ENCODE measurements around the gene PLEKHJ1. TPM values are rescaled to one million over a fixed set of nuclear protein-coding genes. Genes with fewer than 3 reads are reported as not detected.
A peak's percentile ranks its signal among the peaks of the same experiment; 100 is the strongest.

Gene PLEKHJ1
- total RNA-seq (2011; cell fraction: chromatin; rRNA removed; ENCODE audit: low replicate concordance), result 32.2 and 114 TPM in 2 replicates
- total RNA-seq (2011; cell fraction: nucleolus; rRNA removed), result 171 and 174 TPM in 2 replicates
- total RNA-seq (2011; cell fraction: nucleoplasm; rRNA removed), result 85.7 and 89.1 TPM in 2 replicates
- total RNA-seq (2014; rRNA removed) (176 and 229 TPM in 2 replicates), total RNA-seq (2014; rRNA removed; fragmentation: Illumina TruSeq; extraction: Trizol) (55.6 and 55.7 TPM in 2 replicates), total RNA-seq (2015; rRNA removed; fragmentation: Illumina TruSeq; extraction: Trizol) (63.9 and 65.6 TPM in 2 replicates), total RNA-seq (2021) (127 and 140 TPM in 2 replicates), polyA plus RNA-seq (2011; rRNA removed) (65.9 and 80.2 TPM in 2 replicates), polyA plus RNA-seq (2014; fragmentation: Illumina TruSeq; extraction: Trizol) (45.9 and 72.0 TPM in 2 replicates), polyA plus RNA-seq (2014; fragmentation: Nextera tagmentation; extraction: Ambion mirVana) (1 to 10 TPM; 1.5 to 6.8 TPM), polyA plus RNA-seq (2014; rRNA removed) (188 and 193 TPM in 2 replicates), polyA minus RNA-seq (2011; rRNA and poly(A)+ RNA removed) (12.0 and 14.7 TPM in 2 replicates), Bru-seq, nascent RNA (percentile 77 among the genes with signal in this experiment), BruChase-seq, experiment 1, labeled RNA remaining after a 2-hour chase (percentile 80 among the genes with signal in this experiment), BruChase-seq, experiment 2, labeled RNA remaining after a 6-hour chase (percentile 79 among the genes with signal in this experiment)
- 131 and 202 TPM in 2 replicates for polyA plus RNA-seq (2011; cell fraction: cytosol; rRNA removed)
- polyA plus RNA-seq (2011; cell fraction: nucleus; rRNA removed), result 161 and 204 TPM in 2 replicates
- polyA plus RNA-seq (2012), result 127 and 153 TPM in 2 replicates
- polyA minus RNA-seq (2011; cell fraction: cytosol; rRNA and poly(A)+ RNA removed), result 24.0 and 24.1 TPM in 2 replicates
- polyA minus RNA-seq (2011; cell fraction: nucleus; rRNA and poly(A)+ RNA removed), result 31.9 and 32.4 TPM in 2 replicates
- long read RNA-seq, experiment 1, transcript PLEKHJ1-204 (4 exons, 935 nt), result minor isoform, 6 of 308 reads
- long read RNA-seq, experiment 1, transcript PLEKHJ1-201 (6 exons, 1,206 nt), result major isoform, 207 of 308 reads
- long read RNA-seq, experiment 1, transcript PLEKHJ1-206 (5 exons, 1,311 nt), result minor isoform, 16 of 308 reads
- long read RNA-seq, experiment 1, transcript PLEKHJ1-213 (5 exons, 1,092 nt), result minor isoform, 9 of 308 reads
- long read RNA-seq, experiment 1, partial matches to known transcripts, result 10 of 308 reads
- long read RNA-seq, experiment 1, other reads (novel, unspliced or antisense), result 50 of 308 reads
- long read RNA-seq, experiment 2, transcript PLEKHJ1-201 (6 exons, 1,206 nt), result major isoform, 90 of 142 reads
- long read RNA-seq, experiment 2, partial matches to known transcripts, result 11 of 142 reads
- long read RNA-seq, experiment 2, other reads (novel, unspliced or antisense), result 33 of 142 reads
- long read RNA-seq, experiment 3, transcript PLEKHJ1-201 (6 exons, 1,206 nt), result major isoform, 134 of 158 reads
- long read RNA-seq, experiment 3, transcript PLEKHJ1-206 (5 exons, 1,311 nt), result minor isoform, 6 of 158 reads
- long read RNA-seq, experiment 3, partial matches to known transcripts, result 1 of 158 reads
- long read RNA-seq, experiment 3, other reads (novel, unspliced or antisense), result 14 of 158 reads

- intact Hi-C loops (cut with micrococcal nuclease) (loop anchor here (1.0 to 2.0 kb wide), 4 partner anchors 26 to 155 kb away; no protein-coding TSS in a partner anchor), in situ Hi-C loops (cut with MboI) (loop anchor here (5.0 to 10.0 kb wide), 3 partner anchors 36 to 161 kb away; no protein-coding TSS in a partner anchor)
- ATAC-seq, result peak; percentile 83
- Histone ChIP-seq H3K9me1 (ENCODE audit: control insufficient read depth, insufficient read depth, low read length) (peaks cover 17% of the 10 kb centered on the region), H3K4me3 (peak within 1 kb of the TSS; percentile 97), H3K27ac (ENCODE audit: extremely low read depth, low read depth, low read length) (peak within 1 kb of the TSS; percentile 98), H3K4me1 (replicated peaks in 1 of 2; ENCODE audit: control insufficient read depth in 2 of 2, insufficient read depth in 2 of 2, low read length in 2 of 2) (peaks cover 28 to 71% of the 10 kb centered on the region in 2 experiments), H3K9ac (ENCODE audit: insufficient read depth in 1 of 2, low read depth in 2 of 2, low read length in 2 of 2) (peak within 1 kb of the TSS; percentile 90 to 98), H3K9me3 (replicated peaks; ENCODE audit: control insufficient read depth, insufficient read depth, low read depth, low read length) (no peaks in the 10 kb centered on the region), H3K4me2 (ENCODE audit: insufficient read depth, low read length) (peak within 1 kb of the TSS; percentile 94), H2AFZ (ENCODE audit: low read depth, low read length) (peak within 1 kb of the TSS; percentile 99), H4K20me1 (replicated peaks; ENCODE audit: control insufficient read depth, insufficient read depth, low read length) (peaks cover 48% of the 10 kb centered on the region), H3K79me2 (ENCODE audit: control insufficient read depth, insufficient read depth, low read length) (peaks cover 88% of the 10 kb centered on the region), H3K36me3 (ENCODE audit: control insufficient read depth, insufficient read depth, low read length) (peaks cover 57% of the 10 kb centered on the region; the same call in 2 of the 3 replicates), H3K27me3 (ENCODE audit: control insufficient read depth in 2 of 2, insufficient read depth in 2 of 2, low read length in 2 of 2) (no peaks in the 10 kb centered on the region)
- WGBS (ENCODE audit: insufficient coverage, low coverage, missing lambda C conversion rate), result 2% methylated on average over 49 of the region's 80 CpGs
- BruUV-seq (replicated peaks), result no TSS peak
- FAIRE-seq, result peak; percentile 94
- DNase-seq (ENCODE audit: extremely low read depth in 1 of 4, low spot score in 3 of 4), result peak; percentile 95 to 98 (median 98)
- POLR2A ChIA-PET, result interaction anchor here (0.6 to 4.8 kb wide), 12 partner anchors 10 to 649 kb away, joined by 3 to 86 read pairs (median 4); no protein-coding TSS in a partner anchor
- CTCF ChIA-PET (ENCODE audit: low intra/inter-chr PET ratio), result interaction anchor here (0.6 to 1.5 kb wide), 6 partner anchors 28 to 375 kb away, joined by 3 to 6 read pairs (median 4); no protein-coding TSS in a partner anchor
- no peak for TF ChIP-seq MTF1 (CRISPR knock-in tag; IDR thresholded peaks at IDR 0.05; ENCODE audit: borderline replicate concordance)
- TF ChIP-seq RHOXF2B (CRISPR knock-in tag; conservative IDR thresholded peaks at IDR 0.05), result no peak
- TF ChIP-seq PATZ1 (CRISPR knock-in tag; IDR thresholded peaks at IDR 0.05; ENCODE audit: borderline replicate concordance), result no peak
- TF ChIP-seq PURB (CRISPR knock-in tag; IDR thresholded peaks at IDR 0.05; ENCODE audit: low read depth), result no peak
- no peak for TF ChIP-seq MCM7 (IDR thresholded peaks at IDR 0.05)
- no peak for TF ChIP-seq NR3C1 (CRISPR knock-in tag; IDR thresholded peaks at IDR 0.05)
- no peak for TF ChIP-seq ZNF232 (CRISPR knock-in tag; IDR thresholded peaks at IDR 0.05)
- no peak for TF ChIP-seq NFIX (CRISPR knock-in tag; IDR thresholded peaks at IDR 0.05; ENCODE audit: low read depth)
- no peak for TF ChIP-seq CHAMP1 (IDR thresholded peaks at IDR 0.05)
- TF ChIP-seq GABPB1 (CRISPR knock-in tag; IDR thresholded peaks at IDR 0.05), result peak; percentile 100
These were observed at the start of gene PLEKHJ1, which contains the start of gene SF3A2 for GRCh38 chr19:2236314-2237050. Gene PLEKHJ1 (minus strand): TSS chr19:2236329. CDS start chr19:2236248, 81 bp downstream. Gene SF3A2 (plus strand): TSS chr19:2236824. CDS start chr19:2243419, 6,595 bp downstream.

All from K562 (cell line).